Measurements from ENCODE around the gene CAMSAP3.

The CAMSAP3 gene

DNA sequence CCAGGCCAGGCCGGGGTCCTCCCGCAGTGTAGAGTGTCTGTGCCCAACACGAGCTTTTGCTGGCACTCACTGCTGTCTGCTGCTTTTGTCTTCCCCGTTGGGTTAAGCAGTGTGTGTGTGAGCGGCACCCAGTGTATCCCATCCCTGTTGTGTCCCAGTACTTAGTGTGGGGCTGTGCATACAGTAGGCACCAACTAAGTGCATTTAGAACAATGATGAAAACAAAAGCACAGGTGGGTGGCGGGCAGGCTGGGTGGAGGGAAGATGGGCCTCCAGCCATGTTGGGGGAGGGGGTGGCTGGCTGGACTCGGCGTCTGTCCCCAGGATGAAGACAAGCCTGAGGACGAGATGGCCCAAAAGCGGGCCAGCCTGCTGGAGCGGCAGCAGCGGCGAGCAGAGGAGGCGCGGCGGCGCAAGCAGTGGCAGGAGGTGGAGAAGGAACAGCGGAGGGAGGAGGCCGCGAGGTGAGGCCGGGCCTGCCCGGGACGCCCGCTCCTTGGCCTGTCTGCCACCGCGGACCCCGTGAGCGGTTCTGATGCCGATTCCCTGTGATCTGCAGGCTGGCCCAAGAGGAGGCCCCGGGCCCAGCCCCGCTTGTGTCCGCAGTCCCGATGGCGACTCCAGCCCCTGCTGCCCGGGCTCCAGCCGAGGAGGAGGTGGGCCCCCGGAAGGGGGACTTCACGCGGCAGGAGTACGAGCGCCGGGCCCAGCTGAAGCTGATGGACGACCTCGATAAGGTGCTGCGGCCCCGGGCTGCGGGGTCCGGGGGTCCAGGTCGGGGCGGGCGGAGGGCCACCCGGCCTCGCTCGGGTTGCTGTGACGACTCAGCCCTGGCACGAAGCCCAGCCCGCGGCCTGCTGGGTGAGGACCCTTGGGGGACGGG is 19.4 kb downstream of the CAMSAP3 start:
- Histone ChIP-seq H3K36me3 (peaks cover 17% of the 10 kb centered on the region), H3K27me3 (no peaks in the 10 kb centered on the region), H3K27ac (no peak overlapping the region), H3K4me1 (ENCODE audit: control insufficient read depth in 1 of 2, insufficient read depth in 1 of 2, low read depth in 1 of 2, low read length in 1 of 2) (peaks cover 15 to 25% of the 10 kb centered on the region in 2 experiments), H3K4me3 (ENCODE audit: low read depth in 1 of 2, low read length in 1 of 2) (no peak overlapping the region), H3K9me3 (no peaks in the 10 kb centered on the region)
- TF ChIP-seq, protein P1, sequence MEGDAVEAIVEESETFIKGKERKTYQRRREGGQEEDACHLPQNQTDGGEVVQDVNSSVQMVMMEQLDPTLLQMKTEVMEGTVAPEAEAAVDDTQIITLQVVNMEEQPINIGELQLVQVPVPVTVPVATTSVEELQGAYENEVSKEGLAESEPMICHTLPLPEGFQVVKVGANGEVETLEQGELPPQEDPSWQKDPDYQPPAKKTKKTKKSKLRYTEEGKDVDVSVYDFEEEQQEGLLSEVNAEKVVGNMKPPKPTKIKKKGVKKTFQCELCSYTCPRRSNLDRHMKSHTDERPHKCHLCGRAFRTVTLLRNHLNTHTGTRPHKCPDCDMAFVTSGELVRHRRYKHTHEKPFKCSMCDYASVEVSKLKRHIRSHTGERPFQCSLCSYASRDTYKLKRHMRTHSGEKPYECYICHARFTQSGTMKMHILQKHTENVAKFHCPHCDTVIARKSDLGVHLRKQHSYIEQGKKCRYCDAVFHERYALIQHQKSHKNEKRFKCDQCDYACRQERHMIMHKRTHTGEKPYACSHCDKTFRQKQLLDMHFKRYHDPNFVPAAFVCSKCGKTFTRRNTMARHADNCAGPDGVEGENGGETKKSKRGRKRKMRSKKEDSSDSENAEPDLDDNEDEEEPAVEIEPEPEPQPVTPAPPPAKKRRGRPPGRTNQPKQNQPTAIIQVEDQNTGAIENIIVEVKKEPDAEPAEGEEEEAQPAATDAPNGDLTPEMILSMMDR (IDR thresholded peaks at IDR 0.05) = no peak

DNA sequence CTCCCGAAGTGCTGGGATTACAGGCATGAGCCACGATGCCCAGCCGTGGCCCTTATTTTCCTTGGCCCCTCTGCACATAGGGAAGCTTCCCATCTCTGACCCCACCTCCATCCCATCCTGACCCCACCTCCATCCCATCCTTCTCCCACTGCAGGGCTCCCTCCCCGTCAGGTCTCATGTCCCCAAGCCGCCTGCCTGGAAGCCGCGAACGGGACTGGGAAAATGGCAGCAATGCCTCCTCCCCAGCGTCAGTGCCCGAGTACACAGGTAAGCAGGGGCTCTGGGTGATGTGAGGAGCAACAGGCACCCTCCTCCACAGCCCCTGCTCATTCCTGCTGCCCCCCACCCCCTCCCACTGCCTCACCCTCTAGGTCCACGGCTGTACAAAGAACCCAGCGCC is 21.5 kb downstream of the CAMSAP3 start:
- Histone ChIP-seq H3K27me3 (no peaks in the 10 kb centered on the region), H3K36me3 (peaks cover 38% of the 10 kb centered on the region), H3K4me3 (ENCODE audit: low read depth in 1 of 2, low read length in 1 of 2) (no peak overlapping the region), H3K9me3 (no peaks in the 10 kb centered on the region), H3K27ac (peak overlapping the region; percentile 59), H3K4me1 (ENCODE audit: control insufficient read depth in 1 of 2, insufficient read depth in 1 of 2, low read depth in 1 of 2, low read length in 1 of 2) (peaks cover 15 to 25% of the 10 kb centered on the region in 2 experiments)
- TF ChIP-seq, protein P1 (IDR thresholded peaks at IDR 0.05) = no peak

DNA sequence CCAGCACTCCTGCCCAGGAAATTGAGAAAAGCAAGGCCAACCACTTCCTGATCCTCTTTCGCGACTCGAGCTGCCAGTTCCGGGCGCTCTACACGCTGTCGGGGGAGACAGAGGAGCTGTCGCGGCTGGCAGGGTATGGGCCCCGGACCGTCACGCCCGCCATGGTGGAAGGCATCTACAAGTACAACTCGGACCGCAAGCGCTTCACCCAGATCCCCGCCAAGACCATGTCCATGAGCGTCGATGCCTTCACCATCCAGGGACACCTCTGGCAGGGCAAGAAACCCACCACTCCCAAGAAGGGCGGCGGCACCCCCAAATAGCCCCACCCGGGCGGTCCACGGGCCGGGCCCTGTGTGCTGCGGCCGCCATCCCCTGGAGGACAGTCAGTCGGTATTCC is 22.1 kb downstream of the CAMSAP3 start:
- Histone ChIP-seq H3K27me3 (no peaks in the 10 kb centered on the region), H3K4me3 (ENCODE audit: low read depth in 1 of 2, low read length in 1 of 2) (peak overlapping the region in 1 of 2 experiments; percentile 27), H3K4me1 (ENCODE audit: control insufficient read depth in 1 of 2, insufficient read depth in 1 of 2, low read depth in 1 of 2, low read length in 1 of 2) (peaks cover 15 to 25% of the 10 kb centered on the region in 2 experiments), H3K9me3 (no peaks in the 10 kb centered on the region), H3K36me3 (peaks cover 44% of the 10 kb centered on the region), H3K27ac (peak overlapping the region; percentile 59)
- TF ChIP-seq, protein P1 (IDR thresholded peaks at IDR 0.05) = no peak

DNA sequence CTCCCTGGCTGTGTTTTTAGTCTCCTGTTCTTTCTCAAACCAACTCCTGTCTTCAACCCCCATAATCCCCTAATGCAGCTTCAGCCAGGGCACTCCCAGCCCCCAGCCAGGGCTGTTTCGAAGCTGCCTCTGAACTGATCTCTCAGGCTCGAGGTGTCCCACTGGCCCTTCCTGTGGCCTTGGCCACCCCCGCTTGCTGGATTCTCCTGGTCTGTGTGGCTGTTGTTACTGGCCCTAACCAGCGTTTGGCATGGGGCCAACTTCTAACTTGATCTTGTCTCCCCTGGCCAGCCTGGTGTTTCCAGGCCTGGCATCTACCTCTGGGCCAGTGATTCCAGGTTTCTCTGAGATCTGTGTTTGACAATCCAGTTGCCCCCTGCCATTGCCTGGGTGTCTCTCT is 22.7 kb downstream of the CAMSAP3 start:
- TF ChIP-seq, protein P1 (IDR thresholded peaks at IDR 0.05) = no peak
- no peaks in the 10 kb centered on the region for H3K27me3 ChIP-seq
- H3K4me3 ChIP-seq (ENCODE audit: low read depth in 1 of 2, low read length in 1 of 2) = peak overlapping the region in 1 of 2 experiments; percentile 27
- H3K4me1 ChIP-seq (ENCODE audit: control insufficient read depth in 1 of 2, insufficient read depth in 1 of 2, low read depth in 1 of 2, low read length in 1 of 2) = peaks cover 15 to 25% of the 10 kb centered on the region in 2 experiments
- H3K9me3 ChIP-seq = no peaks in the 10 kb centered on the region
- H3K36me3 ChIP-seq = peaks cover 50% of the 10 kb centered on the region
- peak overlapping the region; percentile 59 for H3K27ac ChIP-seq

DNA sequence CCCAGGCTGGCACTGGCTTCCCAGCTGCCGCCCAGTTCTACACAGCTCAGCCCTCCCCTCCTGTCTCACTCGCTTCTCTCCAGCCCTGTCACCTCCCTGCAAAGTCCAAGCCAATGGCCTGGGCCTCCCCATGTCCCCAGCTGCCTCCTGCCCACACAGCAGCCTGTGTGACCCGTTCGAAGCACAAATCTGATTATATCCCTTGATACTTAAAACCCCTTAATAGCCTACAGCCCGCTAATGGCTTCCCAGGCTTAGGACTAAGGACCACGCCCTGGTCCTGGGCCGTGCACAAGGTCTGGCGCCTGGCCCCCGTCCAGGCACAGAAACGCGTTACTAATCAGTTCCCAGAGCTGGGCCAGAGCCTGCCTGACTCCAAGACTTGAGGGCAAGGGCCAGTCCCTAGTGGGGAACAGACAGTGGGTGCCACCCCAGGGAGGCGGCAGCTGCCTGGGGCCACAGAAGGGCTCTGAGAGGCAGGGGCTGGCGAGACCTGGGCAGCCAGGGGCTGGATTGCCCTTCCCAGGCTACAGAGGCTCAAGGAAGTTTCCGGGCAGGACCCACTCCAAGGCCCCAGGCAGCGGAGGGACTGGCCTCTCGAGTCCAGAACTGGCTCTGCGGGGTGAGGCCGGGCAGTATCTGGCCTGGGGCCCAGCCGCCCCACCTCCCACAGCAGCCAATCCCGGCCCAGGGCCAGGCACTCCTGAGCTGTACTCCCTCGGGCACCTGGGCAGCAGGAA is 23.3 kb downstream of the CAMSAP3 start:
- no peak overlapping the region for H3K4me3 ChIP-seq (ENCODE audit: low read depth in 1 of 2, low read length in 1 of 2)
- H3K4me1 ChIP-seq (ENCODE audit: control insufficient read depth in 1 of 2, insufficient read depth in 1 of 2, low read depth in 1 of 2, low read length in 1 of 2) = peaks cover 15 to 25% of the 10 kb centered on the region in 2 experiments
- peaks cover 56% of the 10 kb centered on the region for H3K36me3 ChIP-seq
- TF ChIP-seq, protein P1 (IDR thresholded peaks at IDR 0.05) = no peak
- H3K9me3 ChIP-seq = no peaks in the 10 kb centered on the region
- no peaks in the 10 kb centered on the region for H3K27me3 ChIP-seq
- no peak overlapping the region for H3K27ac ChIP-seq
